ENCODE results near the gene SEPTIN3.

The SEPTIN3 gene

GRCh38 chr22:41976961-41977566 lies 7.8 kb downstream of the SEPTIN3 start:
- no peak for DNase-seq

GRCh38 chr22:41978732-41979131 lies 9.5 kb downstream of the SEPTIN3 start:
- DNase-seq = no peak

GRCh38 chr22:41979423-41980250 lies 10.4 kb downstream of the SEPTIN3 start:
- no peak for DNase-seq

- no peak for DNase-seq
Observed at GRCh38 chr22:41982865-41983264, 13.6 kb downstream of the SEPTIN3 start.

GRCh38 chr22:41983513-41984405 lies 14.5 kb downstream of the SEPTIN3 start:
- DNase-seq = no peak

GRCh38 chr22:41987276-41987675 lies 18.0 kb downstream of the SEPTIN3 start:
- DNase-seq = no peak

- DNase-seq = no peak
Observed at GRCh38 chr22:41989246-41989645, 20.0 kb downstream of the SEPTIN3 start.

- no peak for DNase-seq
Observed at GRCh38 chr22:41991111-41991510, 21.9 kb downstream of the SEPTIN3 start.

GRCh38 chr22:41992496-41992895 lies 23.3 kb downstream of the SEPTIN3 start:
- DNase-seq = no peak

- no peak for DNase-seq
Observed at GRCh38 chr22:41995211-41995610, 26.0 kb downstream of the SEPTIN3 start.

GRCh38 chr22:41996826-41997225 lies 27.6 kb downstream of the SEPTIN3 start:
- no peak for DNase-seq

- peak; percentile 65 for DNase-seq
Observed at GRCh38 chr22:41998361-41999261, 29.4 kb downstream of the SEPTIN3 start, which contains the start of gene WBP2NL. TSS of gene WBP2NL (plus strand) at chr22:41998788. CDS start at chr22:41998819, 31 bp downstream.

GRCh38 chr22:42000466-42000865 lies 31.2 kb downstream of the SEPTIN3 start:
- no peak for DNase-seq

- no peak for DNase-seq
Observed at GRCh38 chr22:42001121-42001520, 31.9 kb downstream of the SEPTIN3 start.

- no peak for DNase-seq
Observed at GRCh38 chr22:42001706-42002105, 32.5 kb downstream of the SEPTIN3 start.

- no peak for DNase-seq
Observed at GRCh38 chr22:42007922-42008321, 38.7 kb downstream of the SEPTIN3 start.

GRCh38 chr22:42010778-42011177 lies 41.5 kb downstream of the SEPTIN3 start:
- DNase-seq = no peak

- no peak for DNase-seq
Observed at GRCh38 chr22:42013385-42013784, 44.1 kb downstream of the SEPTIN3 start.

GRCh38 chr22:42016111-42016510 lies 46.9 kb downstream of the SEPTIN3 start:
- no peak for DNase-seq

GRCh38 chr22:42018224-42018623 lies 49.0 kb downstream of the SEPTIN3 start:
- DNase-seq = no peak

All from NCI-H774 (cell line).